ENCODE measurements around the gene SP8. TPM values are rescaled to one million over a fixed set of nuclear protein-coding genes. Genes with fewer than 3 reads are reported as not detected.

SP8 gene
- total RNA-seq, 1 donor from 2014 or later, result not detected

DNA sequence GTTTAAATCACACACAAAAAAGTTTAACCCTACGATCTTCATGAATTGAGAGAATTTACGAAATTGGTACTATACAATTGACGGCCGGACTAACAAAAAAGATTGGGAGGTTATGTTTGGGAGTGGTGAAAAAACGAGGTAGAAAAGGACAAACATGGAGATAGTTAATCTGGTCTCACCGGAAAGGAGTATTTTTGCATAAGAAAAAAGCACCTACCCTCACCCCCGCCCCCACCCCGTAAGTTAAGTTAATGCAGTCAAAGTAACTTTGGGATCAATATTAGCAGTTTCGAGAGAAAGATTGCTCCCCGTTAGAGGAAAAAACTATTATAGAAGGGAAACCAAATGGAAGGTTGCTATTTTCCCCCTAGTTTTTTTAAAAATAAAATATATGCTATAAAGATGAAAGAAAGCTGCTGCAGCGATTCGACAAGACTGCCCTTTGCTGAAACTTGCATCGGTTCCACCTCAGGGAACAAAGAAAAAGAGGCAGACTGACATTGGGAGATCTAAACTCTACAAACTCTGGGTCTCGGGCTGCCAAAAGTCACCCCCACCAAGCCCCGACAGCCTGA, 3.5 kb downstream of the SP8 start:
- FAIRE-seq, result no peak
- Histone ChIP-seq H3K4me3 (ENCODE audit: low read depth, low read length) (no peak overlapping the region), H3K36me3 (ENCODE audit: control insufficient read depth, insufficient read depth, low read length) (no peaks in the 10 kb centered on the region), H3K27me3 (ENCODE audit: control insufficient read depth, insufficient read depth, low read length) (peaks cover 41% of the 10 kb centered on the region)
- TF ChIP-seq, protein P1, sequence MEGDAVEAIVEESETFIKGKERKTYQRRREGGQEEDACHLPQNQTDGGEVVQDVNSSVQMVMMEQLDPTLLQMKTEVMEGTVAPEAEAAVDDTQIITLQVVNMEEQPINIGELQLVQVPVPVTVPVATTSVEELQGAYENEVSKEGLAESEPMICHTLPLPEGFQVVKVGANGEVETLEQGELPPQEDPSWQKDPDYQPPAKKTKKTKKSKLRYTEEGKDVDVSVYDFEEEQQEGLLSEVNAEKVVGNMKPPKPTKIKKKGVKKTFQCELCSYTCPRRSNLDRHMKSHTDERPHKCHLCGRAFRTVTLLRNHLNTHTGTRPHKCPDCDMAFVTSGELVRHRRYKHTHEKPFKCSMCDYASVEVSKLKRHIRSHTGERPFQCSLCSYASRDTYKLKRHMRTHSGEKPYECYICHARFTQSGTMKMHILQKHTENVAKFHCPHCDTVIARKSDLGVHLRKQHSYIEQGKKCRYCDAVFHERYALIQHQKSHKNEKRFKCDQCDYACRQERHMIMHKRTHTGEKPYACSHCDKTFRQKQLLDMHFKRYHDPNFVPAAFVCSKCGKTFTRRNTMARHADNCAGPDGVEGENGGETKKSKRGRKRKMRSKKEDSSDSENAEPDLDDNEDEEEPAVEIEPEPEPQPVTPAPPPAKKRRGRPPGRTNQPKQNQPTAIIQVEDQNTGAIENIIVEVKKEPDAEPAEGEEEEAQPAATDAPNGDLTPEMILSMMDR (IDR thresholded peaks at IDR 0.05; ENCODE audit: insufficient read depth, low read length, severe bottlenecking), result no peak
- no peak for DNase-seq (ENCODE audit: low read depth)

- TF ChIP-seq, protein P1 (IDR thresholded peaks at IDR 0.05; ENCODE audit: insufficient read depth, low read length, severe bottlenecking), result no peak
- Histone ChIP-seq H3K4me3 (ENCODE audit: low read depth, low read length) (no peak overlapping the region), H3K36me3 (ENCODE audit: control insufficient read depth, insufficient read depth, low read length) (no peaks in the 10 kb centered on the region), H3K27me3 (ENCODE audit: control insufficient read depth, insufficient read depth, low read length) (peaks cover 37% of the 10 kb centered on the region)
- DNase-seq (ENCODE audit: low read depth) (no peak), FAIRE-seq (no peak)
These were observed 7.6 kb downstream of the SP8 start for GRCh38 chr7:20779041-20779440.

GRCh38 chr7:20778063-20778721, 8.5 kb downstream of the SP8 start:
- FAIRE-seq (no peak), DNase-seq (ENCODE audit: low read depth) (no peak)
- no peaks in the 10 kb centered on the region for H3K36me3 ChIP-seq (ENCODE audit: control insufficient read depth, insufficient read depth, low read length)
- peak overlapping the region; percentile 23 for H3K4me3 ChIP-seq (ENCODE audit: low read depth, low read length)
- H3K27me3 ChIP-seq (ENCODE audit: control insufficient read depth, insufficient read depth, low read length), result peaks cover 35% of the 10 kb centered on the region
- TF ChIP-seq, protein P1 (IDR thresholded peaks at IDR 0.05; ENCODE audit: insufficient read depth, low read length, severe bottlenecking), result peak; percentile 83

DNA sequence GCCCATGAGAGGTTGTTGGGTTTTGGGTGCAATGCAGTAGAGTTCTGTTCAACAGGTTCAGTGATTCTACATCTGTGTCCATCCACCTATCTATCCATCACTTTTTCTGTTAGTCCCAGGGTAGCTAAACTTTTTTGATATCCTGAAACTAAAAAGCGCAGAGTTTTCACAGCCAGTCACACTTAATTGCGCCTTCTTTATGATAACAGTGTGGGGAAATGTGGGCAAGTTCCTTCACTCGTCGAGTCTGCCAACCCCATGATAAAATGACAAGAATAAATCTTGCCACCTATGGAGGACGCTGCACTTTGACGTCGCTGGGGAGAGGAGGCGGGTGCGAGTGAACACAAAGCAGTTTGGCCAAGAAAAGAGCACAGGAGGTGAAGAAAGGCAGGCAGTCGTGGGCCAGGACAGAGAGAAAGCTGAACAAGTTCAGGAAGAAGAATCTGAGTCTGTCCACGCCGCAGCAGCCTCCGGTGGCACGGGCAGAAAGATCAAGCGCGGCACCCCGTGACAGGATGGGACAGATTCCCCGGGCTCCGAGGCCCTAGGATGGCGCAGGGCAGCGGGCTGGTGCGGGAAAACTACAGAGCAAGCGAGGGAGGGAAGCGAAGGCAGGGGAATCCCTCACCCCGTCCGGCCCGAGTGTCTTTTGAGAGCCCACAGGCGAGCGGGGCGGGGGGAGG, 9.2 kb downstream of the SP8 start:
- H3K4me3 ChIP-seq (ENCODE audit: low read depth, low read length), result peak overlapping the region; percentile 4
- no peaks in the 10 kb centered on the region for H3K36me3 ChIP-seq (ENCODE audit: control insufficient read depth, insufficient read depth, low read length)
- TF ChIP-seq, protein P1 (IDR thresholded peaks at IDR 0.05; ENCODE audit: insufficient read depth, low read length, severe bottlenecking), result no peak
- FAIRE-seq (no peak), DNase-seq (ENCODE audit: low read depth) (no peak)
- peaks cover 34% of the 10 kb centered on the region for H3K27me3 ChIP-seq (ENCODE audit: control insufficient read depth, insufficient read depth, low read length)

DNA sequence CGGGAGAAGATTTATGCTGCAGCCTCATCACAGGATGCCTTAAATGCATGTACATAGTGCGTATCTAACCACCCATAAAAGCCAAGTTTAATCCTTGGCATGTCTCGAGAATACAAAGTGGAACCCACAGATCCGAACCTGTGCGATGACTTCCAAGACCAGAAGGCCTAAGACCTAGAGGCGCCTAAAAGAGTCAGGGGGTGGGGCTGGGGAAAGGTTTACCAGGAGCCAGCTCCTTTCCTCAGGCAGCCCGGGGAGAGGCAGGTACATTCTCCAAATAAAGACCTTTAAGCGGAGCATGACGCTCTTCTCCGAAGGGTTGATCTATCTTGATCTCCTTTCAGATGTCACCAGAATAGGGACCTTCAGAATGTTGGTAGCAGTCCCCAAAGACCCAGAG, 9.7 kb downstream of the SP8 start:
- TF ChIP-seq, protein P1 (IDR thresholded peaks at IDR 0.05; ENCODE audit: insufficient read depth, low read length, severe bottlenecking), result no peak
- DNase-seq (ENCODE audit: low read depth), result no peak
- Histone ChIP-seq H3K27me3 (ENCODE audit: control insufficient read depth, insufficient read depth, low read length) (peaks cover 34% of the 10 kb centered on the region), H3K36me3 (ENCODE audit: control insufficient read depth, insufficient read depth, low read length) (no peaks in the 10 kb centered on the region), H3K4me3 (ENCODE audit: low read depth, low read length) (no peak overlapping the region)
- no peak for FAIRE-seq
